Mesothelial cell of epicardium (in vitro differentiated cells): ENCODE data around the gene MCF2L2. TPM values are rescaled to one million over a fixed set of nuclear protein-coding genes. Genes with fewer than 3 reads are reported as not detected.
A peak's percentile ranks its signal among the peaks of the same experiment; 100 is the strongest.

Experiments used
- DNase-seq, 2 experiments: peaks; one replicate each; pipeline ENCODE4 v3.0.0; 2021; ENCODE audit warnings: low spot score in 2 of 2; ENCODE audit not compliant: unreplicated experiment in 2 of 2
- H3K27ac Mint-ChIP-seq: 2 replicates; pipeline ENCODE4 v1.8.0; 2021; ENCODE audit warnings: mixed read lengths
- H3K27me3 Mint-ChIP-seq: 2 replicates; pipeline ENCODE4 v1.8.0; 2021; ENCODE audit warnings: low read depth, mixed read lengths
- H3K36me3 Mint-ChIP-seq: 2 replicates; pipeline ENCODE4 v1.8.0; 2021; ENCODE audit warnings: mixed read lengths
- H3K4me1 Mint-ChIP-seq: 2 replicates; pipeline ENCODE4 v1.8.0; 2021; ENCODE audit warnings: mixed read lengths
- H3K4me3 Mint-ChIP-seq: 2 replicates; pipeline ENCODE4 v1.8.0; 2021; ENCODE audit warnings: mild to moderate bottlenecking, moderate library complexity, mixed read lengths
- H3K9me3 Mint-ChIP-seq: 2 replicates; pipeline ENCODE4 v1.8.0; 2021; ENCODE audit warnings: mixed read lengths
- CTCF ChIP-seq: fragments of 200-600 bp; sonication (generic); IDR thresholded peaks from one replicate; pipeline ENCODE4 v1.5.0; 2021; ENCODE audit warnings: antibody characterized with exemption; ENCODE audit not compliant: unreplicated experiment
- total RNA-seq: library from RNA; stranded (reverse); gene quantifications from 3 replicates; pipeline ENCODE4 v1.2.1, GENCODE V29; 2021

Gene MCF2L2
- total RNA-seq, 1 donor from 2014 or later: 3.4 TPM

GRCh38 chr3:183252973-183253527 is 175.4 kb downstream of the MCF2L2 start, which contains the start of gene B3GNT5:
TSS of gene B3GNT5 (plus strand) at chr3:183253253. CDS start at chr3:183269799, 16,546 bp downstream.
- no peaks in the 10 kb centered on the region for H3K27me3 Mint-ChIP-seq
- no peaks in the 10 kb centered on the region for H3K9me3 Mint-ChIP-seq
- no peaks in the 10 kb centered on the region for H3K36me3 Mint-ChIP-seq
- H3K4me3 Mint-ChIP-seq: peak within 1 kb of the TSS; percentile 84
- TF ChIP-seq CTCF: no peak
- peak within 1 kb of the TSS; percentile 93 for H3K27ac Mint-ChIP-seq
- no peak for DNase-seq
- peaks cover 17% of the 10 kb centered on the region for H3K4me1 Mint-ChIP-seq

GRCh38 chr3:183252118-183252782 is 176.2 kb downstream of the MCF2L2 start:
- H3K27me3 Mint-ChIP-seq: no peaks in the 10 kb centered on the region
- no peak for TF ChIP-seq CTCF
- H3K27ac Mint-ChIP-seq: peak overlapping the region; percentile 82
- H3K4me3 Mint-ChIP-seq: peak overlapping the region; percentile 74
- DNase-seq: no peak
- H3K4me1 Mint-ChIP-seq: peaks cover 18% of the 10 kb centered on the region
- no peaks in the 10 kb centered on the region for H3K9me3 Mint-ChIP-seq
- H3K36me3 Mint-ChIP-seq: no peaks in the 10 kb centered on the region

DNA sequence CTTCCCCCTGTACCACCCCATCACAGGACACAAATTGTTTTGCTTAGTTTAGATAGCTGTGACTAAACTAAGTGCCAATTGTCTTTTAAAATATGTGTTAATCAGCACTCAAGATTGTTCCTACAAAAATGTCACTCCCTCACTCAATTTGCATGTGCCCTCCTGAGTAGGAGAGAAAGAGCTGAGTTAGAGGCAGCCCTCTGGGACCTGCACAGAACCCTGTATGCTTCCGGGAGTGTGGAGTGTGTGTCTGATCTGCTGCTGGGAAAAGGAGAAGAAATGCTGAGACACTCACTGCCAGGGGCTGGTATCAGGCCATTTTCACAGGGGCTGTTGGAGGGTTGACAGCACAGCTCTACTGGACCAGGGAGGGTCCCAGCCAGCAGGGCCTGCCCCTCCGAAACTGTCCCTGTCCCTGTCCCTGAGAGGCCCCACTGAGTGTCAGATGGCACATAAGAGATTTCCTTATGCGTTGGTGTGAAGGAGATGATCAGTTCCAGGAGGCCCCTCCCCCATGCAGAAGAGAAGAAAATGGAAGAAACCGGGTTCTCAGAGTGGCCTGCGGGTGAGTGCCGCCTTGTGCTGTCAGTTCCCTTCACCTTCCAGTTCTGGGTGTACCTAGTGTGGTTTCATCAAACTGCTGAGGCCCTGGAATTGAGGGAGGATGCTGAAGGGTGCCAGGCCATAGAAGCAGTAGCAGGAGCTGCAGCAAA is 179.3 kb downstream of the MCF2L2 start:
- Mint-ChIP-seq H3K36me3 (no peaks in the 10 kb centered on the region), H3K27ac (no peak overlapping the region), H3K4me3 (no peak overlapping the region), H3K9me3 (no peaks in the 10 kb centered on the region), H3K4me1 (peaks cover 15% of the 10 kb centered on the region), H3K27me3 (no peaks in the 10 kb centered on the region)
- no peak for TF ChIP-seq CTCF
- DNase-seq: no peak

DNA sequence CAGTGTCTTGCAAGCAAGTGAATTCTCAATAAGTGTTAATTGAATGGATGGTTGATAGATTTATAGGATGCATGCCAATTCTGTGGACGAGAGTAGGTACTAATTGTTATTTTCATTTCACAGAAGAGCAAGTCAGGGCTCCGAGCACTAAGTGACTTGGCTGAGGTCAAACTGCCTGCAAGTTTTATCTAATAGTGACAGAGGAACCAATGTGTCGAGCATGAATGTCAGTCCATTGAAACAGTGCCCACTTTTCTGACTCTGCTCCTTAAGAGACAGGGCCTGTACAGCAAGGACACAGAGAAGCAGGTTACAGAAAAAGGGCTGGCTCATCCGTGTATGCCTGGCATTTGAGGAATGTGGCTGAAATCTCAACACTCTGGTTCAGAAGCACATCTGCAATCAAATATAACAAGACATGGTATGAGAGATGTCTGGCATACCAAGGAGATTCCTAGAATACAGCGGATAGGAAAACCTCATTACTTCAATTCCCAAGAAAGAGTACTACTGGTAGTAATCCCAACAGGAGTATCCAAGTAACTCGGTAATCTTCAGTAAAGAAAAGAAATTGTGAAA is 181.3 kb downstream of the MCF2L2 start:
- TF ChIP-seq CTCF: no peak
- Mint-ChIP-seq H3K27me3 (no peaks in the 10 kb centered on the region), H3K4me1 (peaks cover 11% of the 10 kb centered on the region), H3K27ac (peak overlapping the region; percentile 26), H3K36me3 (peaks cover 3% of the 10 kb centered on the region), H3K9me3 (peaks cover 9% of the 10 kb centered on the region), H3K4me3 (no peak overlapping the region)
- no peak for DNase-seq

DNA sequence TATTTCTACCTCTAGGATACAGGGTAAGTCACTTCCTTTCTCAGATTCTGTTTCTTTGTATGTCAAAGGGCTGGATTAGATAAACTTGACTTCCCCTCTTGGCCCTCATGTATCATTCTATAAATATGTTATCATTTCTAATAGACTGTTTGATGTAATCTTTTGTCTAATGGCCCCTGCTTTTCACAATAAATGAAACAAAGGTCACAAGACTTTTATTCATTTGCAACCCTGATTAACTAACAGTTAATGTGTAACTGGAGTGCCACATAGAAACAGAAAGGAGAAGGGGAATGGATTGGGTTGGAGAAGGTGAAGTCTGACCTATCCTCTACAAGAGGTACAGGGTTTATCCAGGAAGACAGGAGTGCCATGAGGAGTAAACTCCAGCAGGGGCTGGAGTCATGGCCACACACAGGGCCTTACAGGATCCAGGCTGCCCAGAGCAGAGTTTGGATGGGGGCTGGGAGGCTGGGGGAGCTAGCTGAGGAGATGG is 183.4 kb downstream of the MCF2L2 start:
- Mint-ChIP-seq H3K27me3 (peaks cover under 1% of the 10 kb centered on the region), H3K4me3 (no peak overlapping the region), H3K36me3 (peaks cover 4% of the 10 kb centered on the region), H3K4me1 (peaks cover 11% of the 10 kb centered on the region), H3K9me3 (peaks cover 16% of the 10 kb centered on the region), H3K27ac (no peak overlapping the region)
- DNase-seq: no peak
- no peak for TF ChIP-seq CTCF
